ENCODE data around the gene ATP11A.

Gene ATP11A

DNA sequence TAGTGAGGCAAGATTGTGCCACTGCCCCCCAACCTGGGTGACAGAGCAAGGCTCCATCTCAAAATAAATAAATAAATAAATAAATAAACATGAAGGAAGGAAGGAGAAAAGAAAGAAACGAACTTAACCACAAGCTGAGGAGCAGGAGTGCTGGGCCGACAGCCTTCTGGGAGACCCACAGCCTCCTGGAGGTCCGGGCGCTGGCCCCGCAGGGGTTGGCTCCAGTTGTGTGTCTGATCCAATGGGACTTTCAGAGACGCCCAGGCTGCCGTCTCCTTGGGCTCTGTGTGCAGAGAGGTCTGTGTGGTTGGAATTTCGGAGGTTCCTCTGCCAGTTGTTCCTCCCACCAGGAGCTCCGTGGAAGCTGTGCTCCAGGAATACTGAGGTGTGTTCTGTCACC is 243.1 kb downstream of the ATP11A start:
- TF ChIP-seq, protein P1, sequence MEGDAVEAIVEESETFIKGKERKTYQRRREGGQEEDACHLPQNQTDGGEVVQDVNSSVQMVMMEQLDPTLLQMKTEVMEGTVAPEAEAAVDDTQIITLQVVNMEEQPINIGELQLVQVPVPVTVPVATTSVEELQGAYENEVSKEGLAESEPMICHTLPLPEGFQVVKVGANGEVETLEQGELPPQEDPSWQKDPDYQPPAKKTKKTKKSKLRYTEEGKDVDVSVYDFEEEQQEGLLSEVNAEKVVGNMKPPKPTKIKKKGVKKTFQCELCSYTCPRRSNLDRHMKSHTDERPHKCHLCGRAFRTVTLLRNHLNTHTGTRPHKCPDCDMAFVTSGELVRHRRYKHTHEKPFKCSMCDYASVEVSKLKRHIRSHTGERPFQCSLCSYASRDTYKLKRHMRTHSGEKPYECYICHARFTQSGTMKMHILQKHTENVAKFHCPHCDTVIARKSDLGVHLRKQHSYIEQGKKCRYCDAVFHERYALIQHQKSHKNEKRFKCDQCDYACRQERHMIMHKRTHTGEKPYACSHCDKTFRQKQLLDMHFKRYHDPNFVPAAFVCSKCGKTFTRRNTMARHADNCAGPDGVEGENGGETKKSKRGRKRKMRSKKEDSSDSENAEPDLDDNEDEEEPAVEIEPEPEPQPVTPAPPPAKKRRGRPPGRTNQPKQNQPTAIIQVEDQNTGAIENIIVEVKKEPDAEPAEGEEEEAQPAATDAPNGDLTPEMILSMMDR (IDR thresholded peaks at IDR 0.05; ENCODE audit: poor library complexity, severe bottlenecking): no peak
- Histone ChIP-seq H3K9me3 (ENCODE audit: severe bottlenecking) (no peaks in the 10 kb centered on the region), H3K4me1 (ENCODE audit: insufficient read depth, poor library complexity, severe bottlenecking) (no peaks in the 10 kb centered on the region), H3K27ac (ENCODE audit: poor library complexity, severe bottlenecking) (no peak overlapping the region), H3K27me3 (ENCODE audit: insufficient read depth, poor library complexity, severe bottlenecking) (no peaks in the 10 kb centered on the region), H3K4me3 (ENCODE audit: severe bottlenecking) (no peak overlapping the region), H3K36me3 (ENCODE audit: low read depth) (no peaks in the 10 kb centered on the region)
- DNase-seq (ENCODE audit: low spot score): no peak
- no peak for ATAC-seq (ENCODE audit: low read depth)

DNA sequence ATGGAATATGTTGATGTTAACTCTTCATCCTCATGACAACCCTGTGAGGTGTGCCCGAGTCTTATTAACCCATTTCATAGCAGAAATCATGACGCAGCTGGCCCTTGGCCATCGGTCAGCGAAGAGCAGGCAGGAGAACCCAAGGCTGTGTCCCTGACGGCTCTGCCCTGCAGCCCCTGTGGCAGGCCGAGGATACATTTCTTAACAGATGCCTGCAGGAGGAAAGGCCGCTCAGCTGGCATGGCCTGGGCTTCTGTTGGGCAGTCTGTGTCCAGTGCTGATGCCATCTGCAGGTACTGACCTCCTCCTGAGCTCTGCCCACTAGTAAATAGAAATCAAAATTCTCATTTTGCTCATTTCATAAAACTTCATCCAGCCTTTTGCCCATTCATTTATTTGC is 243.8 kb downstream of the ATP11A start:
- no peak for ATAC-seq (ENCODE audit: low read depth)
- H3K36me3 ChIP-seq (ENCODE audit: low read depth): no peaks in the 10 kb centered on the region
- no peak overlapping the region for H3K27ac ChIP-seq (ENCODE audit: poor library complexity, severe bottlenecking)
- no peaks in the 10 kb centered on the region for H3K4me1 ChIP-seq (ENCODE audit: insufficient read depth, poor library complexity, severe bottlenecking)
- H3K27me3 ChIP-seq (ENCODE audit: insufficient read depth, poor library complexity, severe bottlenecking): no peaks in the 10 kb centered on the region
- DNase-seq (ENCODE audit: low spot score): no peak
- H3K4me3 ChIP-seq (ENCODE audit: severe bottlenecking): no peak overlapping the region
- H3K9me3 ChIP-seq (ENCODE audit: severe bottlenecking): no peaks in the 10 kb centered on the region
- TF ChIP-seq, protein P1 (IDR thresholded peaks at IDR 0.05; ENCODE audit: poor library complexity, severe bottlenecking): no peak

DNA sequence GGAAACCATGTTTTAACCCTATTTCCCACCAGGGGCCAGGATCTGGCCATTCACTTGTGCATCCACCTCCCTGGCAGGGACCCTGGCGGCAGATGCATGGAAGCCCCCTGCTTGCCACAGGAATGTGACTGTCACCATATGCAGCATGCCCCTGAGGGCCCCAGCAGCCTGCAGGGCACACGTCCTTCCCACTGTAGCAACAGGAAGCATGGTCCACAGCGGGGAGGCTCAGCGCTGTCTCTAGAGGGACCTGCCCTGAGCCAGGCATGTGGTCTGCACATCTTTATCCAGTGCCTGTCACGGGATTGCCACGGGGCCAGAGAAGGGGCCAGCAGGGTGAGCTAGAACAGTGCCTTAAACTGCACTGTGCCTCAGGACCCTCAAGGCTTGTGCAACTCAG is 244.2 kb downstream of the ATP11A start:
- ATAC-seq (ENCODE audit: low read depth): no peak

More for the DNA sequence above, 244.2 kb downstream of the ATP11A start:
- Histone ChIP-seq H3K36me3 (ENCODE audit: low read depth) (no peaks in the 10 kb centered on the region), H3K4me1 (ENCODE audit: insufficient read depth, poor library complexity, severe bottlenecking) (no peaks in the 10 kb centered on the region), H3K9me3 (ENCODE audit: severe bottlenecking) (no peaks in the 10 kb centered on the region), H3K27me3 (ENCODE audit: insufficient read depth, poor library complexity, severe bottlenecking) (no peaks in the 10 kb centered on the region), H3K27ac (ENCODE audit: poor library complexity, severe bottlenecking) (no peak overlapping the region), H3K4me3 (ENCODE audit: severe bottlenecking) (no peak overlapping the region)
- no peak for DNase-seq (ENCODE audit: low spot score)
- TF ChIP-seq, protein P1 (IDR thresholded peaks at IDR 0.05; ENCODE audit: poor library complexity, severe bottlenecking): no peak

Data from RWPE2 (cell line).